GM18868 (cell line): ENCODE results near the gene MBD3L1.

Experiments used
- ATAC-seq: cut with Tn5 transposase; IDR thresholded peaks from one replicate; pipeline ENCODE4 v1.9.1; 2021; ENCODE audit warnings: mild to moderate bottlenecking, moderate library complexity; ENCODE audit not compliant: unreplicated experiment

Gene MBD3L1

DNA sequence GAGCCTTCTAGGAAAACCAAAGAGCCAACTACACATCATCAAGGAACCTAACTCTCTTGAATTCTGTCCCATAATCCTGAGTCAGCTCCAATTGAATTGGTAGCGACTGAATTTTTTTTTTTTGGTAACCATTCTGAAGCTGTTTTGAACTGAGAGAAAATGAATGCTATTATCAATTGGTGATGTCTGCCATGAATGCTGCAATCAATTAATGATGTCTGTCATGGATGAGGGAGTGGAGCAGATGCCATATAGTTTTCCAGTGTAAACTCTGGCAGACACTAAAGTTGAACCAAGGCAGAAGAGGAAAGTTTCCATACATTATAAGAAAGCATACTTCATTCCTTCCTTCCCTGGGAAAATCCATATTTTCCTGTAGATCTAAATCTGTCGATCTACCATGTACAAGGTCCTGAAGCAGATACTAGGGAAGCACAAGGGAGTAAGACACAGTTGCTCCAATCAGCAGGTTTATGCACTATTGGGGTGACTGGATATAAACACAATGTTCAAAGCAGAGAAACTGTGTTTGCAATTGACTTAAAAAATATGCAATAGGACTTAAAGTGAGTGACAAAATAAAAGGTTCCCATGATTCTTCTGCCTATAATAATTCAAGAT lies 48.8 kb downstream of the MBD3L1 start:
- ATAC-seq, result no peak

DNA sequence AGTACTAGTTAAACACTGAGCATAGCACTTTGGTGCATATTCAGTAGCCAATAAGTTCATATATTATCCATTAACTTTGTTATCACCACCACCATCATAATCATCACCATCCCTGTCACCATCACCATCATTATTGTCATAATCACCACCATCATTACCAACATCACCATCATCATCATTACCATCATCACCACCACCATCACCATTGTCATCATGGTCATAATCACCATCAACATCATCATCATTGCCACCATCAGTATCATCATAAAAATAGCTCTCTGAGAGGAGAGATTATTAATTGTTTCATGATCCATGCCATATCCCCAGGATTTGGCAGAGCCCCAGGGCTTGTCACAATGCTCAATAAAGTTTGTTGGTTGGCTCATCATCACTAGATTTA lies 49.3 kb downstream of the MBD3L1 start:
- ATAC-seq, result no peak

DNA sequence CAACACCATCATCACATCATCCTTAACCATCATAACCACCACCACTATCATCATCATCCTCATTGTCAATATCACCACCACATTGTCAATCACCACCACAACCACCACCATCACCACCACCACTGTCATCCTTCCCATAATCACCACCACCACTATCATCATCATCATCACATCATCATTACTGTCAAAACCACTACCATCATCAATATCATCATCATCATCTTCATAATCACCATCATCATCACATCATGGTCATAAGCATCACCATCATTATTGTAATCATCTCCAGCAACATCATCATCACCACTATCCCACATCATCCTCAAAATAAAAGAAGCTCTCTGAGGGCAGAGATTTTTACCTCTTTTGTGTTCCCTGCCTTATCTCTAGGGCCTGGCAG lies 52.2 kb downstream of the MBD3L1 start:
- ATAC-seq, result no peak

DNA sequence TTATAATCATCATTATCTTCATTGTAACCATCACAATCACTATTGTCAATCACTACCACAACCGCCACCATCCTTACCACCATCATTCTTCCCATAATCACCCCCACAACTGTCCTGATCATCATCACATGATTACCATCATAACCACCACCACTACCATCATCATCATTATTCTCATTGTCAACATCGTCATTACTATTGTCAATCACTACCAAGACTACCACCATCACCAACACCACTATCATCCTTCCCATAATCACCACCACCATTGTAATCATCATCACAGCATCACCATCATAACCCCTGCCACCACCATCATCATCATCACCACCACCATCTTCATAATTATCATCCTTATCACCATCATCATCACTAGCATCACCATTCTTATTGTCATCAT lies 55.2 kb downstream of the MBD3L1 start:
- no peak for ATAC-seq

DNA sequence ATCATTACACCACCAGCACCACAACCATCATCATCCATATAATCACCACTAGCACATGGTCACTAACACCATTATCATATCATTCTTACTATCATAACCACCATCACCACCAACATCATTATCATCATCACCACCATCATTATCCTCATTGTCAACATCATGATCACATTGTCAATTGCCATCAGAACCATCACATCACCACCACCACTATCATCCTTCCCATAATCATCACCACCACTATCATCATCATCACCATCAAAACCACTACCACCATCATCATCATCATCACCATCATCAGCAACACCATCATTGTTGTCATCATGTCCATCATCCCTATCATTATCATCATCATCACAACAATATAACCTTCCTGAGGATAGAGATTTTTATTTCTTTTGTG lies 58.1 kb downstream of the MBD3L1 start:
- no peak for ATAC-seq
